ENCODE results near the gene SLC39A3.

DNA sequence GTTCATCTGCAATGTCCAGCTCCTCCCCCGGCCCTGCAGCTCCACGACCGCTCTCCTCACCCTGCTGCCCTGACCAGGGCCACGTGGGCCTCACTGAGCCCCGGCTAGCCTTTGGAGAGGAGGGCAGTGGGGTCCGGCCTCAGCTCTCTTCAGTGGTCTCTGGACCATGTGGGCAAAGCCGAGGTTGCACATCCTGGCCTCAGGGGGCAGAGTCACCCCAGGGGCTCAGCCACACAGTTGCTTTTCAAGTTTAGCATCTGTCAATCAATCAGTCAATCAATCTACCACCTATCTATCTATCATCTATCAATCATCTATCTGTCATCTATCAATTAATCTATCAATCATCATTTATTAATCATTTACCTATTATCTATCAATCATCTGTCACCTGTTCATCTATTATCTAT, 15.7 kb downstream of the SLC39A3 start:
- TF ChIP-seq, protein P1, sequence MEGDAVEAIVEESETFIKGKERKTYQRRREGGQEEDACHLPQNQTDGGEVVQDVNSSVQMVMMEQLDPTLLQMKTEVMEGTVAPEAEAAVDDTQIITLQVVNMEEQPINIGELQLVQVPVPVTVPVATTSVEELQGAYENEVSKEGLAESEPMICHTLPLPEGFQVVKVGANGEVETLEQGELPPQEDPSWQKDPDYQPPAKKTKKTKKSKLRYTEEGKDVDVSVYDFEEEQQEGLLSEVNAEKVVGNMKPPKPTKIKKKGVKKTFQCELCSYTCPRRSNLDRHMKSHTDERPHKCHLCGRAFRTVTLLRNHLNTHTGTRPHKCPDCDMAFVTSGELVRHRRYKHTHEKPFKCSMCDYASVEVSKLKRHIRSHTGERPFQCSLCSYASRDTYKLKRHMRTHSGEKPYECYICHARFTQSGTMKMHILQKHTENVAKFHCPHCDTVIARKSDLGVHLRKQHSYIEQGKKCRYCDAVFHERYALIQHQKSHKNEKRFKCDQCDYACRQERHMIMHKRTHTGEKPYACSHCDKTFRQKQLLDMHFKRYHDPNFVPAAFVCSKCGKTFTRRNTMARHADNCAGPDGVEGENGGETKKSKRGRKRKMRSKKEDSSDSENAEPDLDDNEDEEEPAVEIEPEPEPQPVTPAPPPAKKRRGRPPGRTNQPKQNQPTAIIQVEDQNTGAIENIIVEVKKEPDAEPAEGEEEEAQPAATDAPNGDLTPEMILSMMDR (IDR thresholded peaks at IDR 0.05) = no peak
- TF ChIP-seq EP300 (IDR thresholded peaks at IDR 0.05) = no peak
